Endodermal cell (in vitro differentiated cells): ENCODE results near the gene PRSS33. TPM values are rescaled to one million over a fixed set of nuclear protein-coding genes. Genes with fewer than 3 reads are reported as not detected.

Experiments used
- DNase-seq: peaks from one replicate; pipeline ENCODE4 v3.0.0-alpha.2; 2017
- H3K27ac ChIP-seq: 2 replicates; pipeline ENCODE4 v1.5.1; 2013; ENCODE audit warnings: mild to moderate bottlenecking, low read depth, low read length, moderate library complexity
- H3K27me3 ChIP-seq: 2 replicates; pipeline ENCODE4 v1.6.1; 2013; ENCODE audit warnings: mild to moderate bottlenecking, low read length, moderate library complexity; ENCODE audit not compliant: insufficient read depth, control insufficient read depth, poor library complexity, severe bottlenecking
- H3K36me3 ChIP-seq: 2 replicates; pipeline ENCODE4 v1.7.0; 2013; ENCODE audit warnings: mild to moderate bottlenecking, low read length, moderate library complexity; ENCODE audit not compliant: control insufficient read depth, insufficient read depth
- H3K4me1 ChIP-seq: one replicate; pipeline ENCODE4 v1.7.0; 2013; ENCODE audit warnings: low read length; ENCODE audit not compliant: control insufficient read depth, insufficient read depth
- H3K4me3 ChIP-seq: 2 replicates; pipeline ENCODE4 v1.5.1; 2013; ENCODE audit warnings: mild to moderate bottlenecking, low read length, moderate library complexity
- H3K9ac ChIP-seq: 2 replicates; pipeline ENCODE4 v1.6.1; 2013; ENCODE audit warnings: mild to moderate bottlenecking, low read length, moderate library complexity; ENCODE audit not compliant: poor library complexity, severe bottlenecking; ENCODE audit errors: extremely low read depth
- H3K9me3 ChIP-seq: 2 replicates; pipeline ENCODE4 v1.6.1; 2013; ENCODE audit warnings: mild to moderate bottlenecking, low read length, moderate library complexity; ENCODE audit not compliant: control insufficient read depth
- H3K27ac Mint-ChIP-seq: 2 replicates; pipeline ENCODE4 v1.8.0; 2020; ENCODE audit warnings: mixed read lengths
- H3K27me3 Mint-ChIP-seq: 2 replicates; pipeline ENCODE4 v1.8.0; 2021; ENCODE audit warnings: mild to moderate bottlenecking, mixed read lengths; ENCODE audit not compliant: insufficient read depth
- H3K36me3 Mint-ChIP-seq: 2 replicates; pipeline ENCODE4 v1.8.0; 2020; ENCODE audit warnings: low read depth, mixed read lengths
- H3K4me1 Mint-ChIP-seq: 2 replicates; pipeline ENCODE4 v1.8.0; 2020; ENCODE audit warnings: mixed read lengths
- H3K4me3 Mint-ChIP-seq: 2 replicates; pipeline ENCODE4 v1.8.0; 2020; ENCODE audit warnings: mild to moderate bottlenecking, moderate library complexity, mixed read lengths
- H3K9me3 Mint-ChIP-seq: 2 replicates; pipeline ENCODE4 v1.8.0; 2020; ENCODE audit warnings: mild to moderate bottlenecking, mixed read lengths
- WGBS, 2 experiments: methylation state at CpG; one replicate each; pipeline versions ENCODE4 v1.1.5 to v1.1.7; 2013; ENCODE audit warnings: missing lambda C conversion rate in 2 of 2, mixed read lengths in 1 of 2; ENCODE audit not compliant: insufficient coverage in 1 of 2, insufficient read length in 1 of 2; 5-methylcytosine and 5-hydroxymethylcytosine counted together
- total RNA-seq, 2 donors: library from RNA; stranded (reverse); fragmentation: NEBNext Ultra II Directional in 1 of 2; extraction: Animal tissue kit (Norgen Biotek cat#: 25700) in 1 of 2; gene quantifications; 2 replicates in 1 of 2; 3 replicates in 1 of 2; pipeline ENCODE4 v1.2.1, GENCODE V29; 2021
- TF ChIP-seq, protein P1 (sequence below): fragments of 200-600 bp; sonication (generic); conservative IDR thresholded peaks from 2 replicates; pipeline ENCODE4 v1.5.0; 2021; ENCODE audit warnings: antibody characterized with exemption, mild to moderate bottlenecking

The PRSS33 gene
- total RNA-seq, 2 donors from 2014 or later: 0.35 TPM; not detected in 1

DNA sequence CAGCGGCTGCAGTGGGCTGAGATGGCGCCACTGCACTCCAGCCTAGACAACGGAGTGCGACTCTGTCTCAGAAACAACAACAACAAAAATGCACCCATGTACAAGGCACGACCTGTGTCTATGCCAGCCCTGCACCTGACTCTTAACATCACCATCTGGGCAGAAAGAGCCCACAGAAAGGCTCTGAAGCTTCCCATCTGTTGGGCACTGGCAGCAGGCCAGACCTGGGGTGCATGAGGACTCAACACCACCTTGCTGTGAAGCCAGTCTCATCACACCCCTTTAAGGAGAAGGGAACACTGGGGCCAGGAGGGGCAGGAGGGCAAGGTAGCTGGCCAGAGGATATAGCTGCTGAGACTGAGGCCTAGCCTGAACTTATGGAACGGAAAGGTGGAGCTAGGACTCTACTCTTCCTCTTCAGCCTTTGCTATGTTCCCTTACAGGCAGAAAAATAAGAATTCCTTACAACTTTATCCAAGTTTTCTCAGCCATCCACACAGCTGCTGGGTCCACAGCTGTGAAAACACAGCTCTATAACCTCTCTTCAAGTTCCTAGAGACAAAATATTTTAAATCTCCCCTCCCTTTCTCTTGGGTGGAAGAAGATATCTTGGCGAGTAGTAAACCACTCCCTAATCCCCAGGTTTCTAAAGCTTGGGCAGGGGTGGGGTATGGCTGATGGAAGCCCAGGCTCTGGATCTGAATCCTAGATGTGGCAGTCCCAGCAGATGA, 13.0 kb downstream of the PRSS33 start:
- TF ChIP-seq, protein P1, sequence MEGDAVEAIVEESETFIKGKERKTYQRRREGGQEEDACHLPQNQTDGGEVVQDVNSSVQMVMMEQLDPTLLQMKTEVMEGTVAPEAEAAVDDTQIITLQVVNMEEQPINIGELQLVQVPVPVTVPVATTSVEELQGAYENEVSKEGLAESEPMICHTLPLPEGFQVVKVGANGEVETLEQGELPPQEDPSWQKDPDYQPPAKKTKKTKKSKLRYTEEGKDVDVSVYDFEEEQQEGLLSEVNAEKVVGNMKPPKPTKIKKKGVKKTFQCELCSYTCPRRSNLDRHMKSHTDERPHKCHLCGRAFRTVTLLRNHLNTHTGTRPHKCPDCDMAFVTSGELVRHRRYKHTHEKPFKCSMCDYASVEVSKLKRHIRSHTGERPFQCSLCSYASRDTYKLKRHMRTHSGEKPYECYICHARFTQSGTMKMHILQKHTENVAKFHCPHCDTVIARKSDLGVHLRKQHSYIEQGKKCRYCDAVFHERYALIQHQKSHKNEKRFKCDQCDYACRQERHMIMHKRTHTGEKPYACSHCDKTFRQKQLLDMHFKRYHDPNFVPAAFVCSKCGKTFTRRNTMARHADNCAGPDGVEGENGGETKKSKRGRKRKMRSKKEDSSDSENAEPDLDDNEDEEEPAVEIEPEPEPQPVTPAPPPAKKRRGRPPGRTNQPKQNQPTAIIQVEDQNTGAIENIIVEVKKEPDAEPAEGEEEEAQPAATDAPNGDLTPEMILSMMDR: no peak
- Mint-ChIP-seq H3K4me1 (peaks cover 10% of the 10 kb centered on the region), H3K9me3 (no peaks in the 10 kb centered on the region), H3K27me3 (no peaks in the 10 kb centered on the region), H3K4me3 (no peak overlapping the region), H3K27ac (no peak overlapping the region), H3K36me3 (peaks cover 54% of the 10 kb centered on the region)
- Histone ChIP-seq H3K36me3 (peaks cover 56% of the 10 kb centered on the region), H3K9ac (no peak overlapping the region), H3K4me3 (no peak overlapping the region), H3K27ac (no peak overlapping the region), H3K9me3 (no peaks in the 10 kb centered on the region), H3K4me1 (no peaks in the 10 kb centered on the region), H3K27me3 (no peaks in the 10 kb centered on the region)
- 80 to 95% methylated on average over 3 to 7 of the region's 7 CpGs for WGBS, 2 experiments
- DNase-seq: no peak

DNA sequence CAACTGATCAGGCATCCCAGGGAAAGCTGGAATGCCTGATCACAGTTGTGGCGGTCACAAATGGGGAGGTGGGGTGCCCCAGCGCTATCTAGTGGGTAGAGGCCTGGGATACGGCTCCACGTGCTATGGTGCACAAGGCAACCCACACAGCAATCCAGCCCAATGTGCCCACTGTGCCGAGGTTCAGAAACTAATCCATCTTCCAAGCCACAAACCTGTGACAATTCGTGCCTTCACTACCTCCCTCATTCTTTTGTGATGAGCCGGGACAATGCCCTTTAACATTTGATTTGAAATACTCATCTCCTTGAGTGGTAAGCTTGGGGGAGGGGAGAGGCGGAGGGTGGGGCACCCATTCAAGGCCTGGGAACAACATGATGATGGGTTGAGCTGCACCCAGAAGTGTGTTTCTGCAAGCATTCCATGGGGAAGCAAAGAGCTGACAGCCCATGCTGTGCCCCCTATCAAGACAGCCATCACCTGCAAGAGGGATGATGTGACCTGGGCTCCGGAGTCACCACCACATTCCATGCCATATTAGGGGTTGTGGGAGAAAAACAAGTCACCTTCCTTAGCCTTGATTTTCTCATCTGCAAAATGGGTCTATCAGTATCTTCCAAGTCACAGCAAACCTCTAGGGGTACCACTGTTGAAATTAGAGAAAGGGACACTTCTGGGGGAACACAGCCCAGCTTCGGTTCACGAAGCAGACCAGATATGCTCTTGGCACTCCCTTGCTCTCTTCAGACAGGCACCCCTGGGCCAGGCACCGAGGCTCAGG, 14.0 kb downstream of the PRSS33 start:
- peaks cover 60% of the 10 kb centered on the region for H3K36me3 Mint-ChIP-seq
- H3K27me3 Mint-ChIP-seq: no peaks in the 10 kb centered on the region
- Histone ChIP-seq H3K9ac (no peak overlapping the region), H3K27me3 (no peaks in the 10 kb centered on the region), H3K4me1 (no peaks in the 10 kb centered on the region), H3K9me3 (no peaks in the 10 kb centered on the region), H3K36me3 (peaks cover 65% of the 10 kb centered on the region), H3K27ac (peak overlapping the region; percentile 16), H3K4me3 (no peak overlapping the region)
- no peaks in the 10 kb centered on the region for H3K9me3 Mint-ChIP-seq
- no peak overlapping the region for H3K4me3 Mint-ChIP-seq
- peaks cover 6% of the 10 kb centered on the region for H3K4me1 Mint-ChIP-seq
- DNase-seq: no peak
- H3K27ac Mint-ChIP-seq: peak overlapping the region; percentile 79
- TF ChIP-seq, protein P1: no peak
- WGBS, 2 experiments: 84 to 91% methylated on average over 11 of the region's 12 CpGs

DNA sequence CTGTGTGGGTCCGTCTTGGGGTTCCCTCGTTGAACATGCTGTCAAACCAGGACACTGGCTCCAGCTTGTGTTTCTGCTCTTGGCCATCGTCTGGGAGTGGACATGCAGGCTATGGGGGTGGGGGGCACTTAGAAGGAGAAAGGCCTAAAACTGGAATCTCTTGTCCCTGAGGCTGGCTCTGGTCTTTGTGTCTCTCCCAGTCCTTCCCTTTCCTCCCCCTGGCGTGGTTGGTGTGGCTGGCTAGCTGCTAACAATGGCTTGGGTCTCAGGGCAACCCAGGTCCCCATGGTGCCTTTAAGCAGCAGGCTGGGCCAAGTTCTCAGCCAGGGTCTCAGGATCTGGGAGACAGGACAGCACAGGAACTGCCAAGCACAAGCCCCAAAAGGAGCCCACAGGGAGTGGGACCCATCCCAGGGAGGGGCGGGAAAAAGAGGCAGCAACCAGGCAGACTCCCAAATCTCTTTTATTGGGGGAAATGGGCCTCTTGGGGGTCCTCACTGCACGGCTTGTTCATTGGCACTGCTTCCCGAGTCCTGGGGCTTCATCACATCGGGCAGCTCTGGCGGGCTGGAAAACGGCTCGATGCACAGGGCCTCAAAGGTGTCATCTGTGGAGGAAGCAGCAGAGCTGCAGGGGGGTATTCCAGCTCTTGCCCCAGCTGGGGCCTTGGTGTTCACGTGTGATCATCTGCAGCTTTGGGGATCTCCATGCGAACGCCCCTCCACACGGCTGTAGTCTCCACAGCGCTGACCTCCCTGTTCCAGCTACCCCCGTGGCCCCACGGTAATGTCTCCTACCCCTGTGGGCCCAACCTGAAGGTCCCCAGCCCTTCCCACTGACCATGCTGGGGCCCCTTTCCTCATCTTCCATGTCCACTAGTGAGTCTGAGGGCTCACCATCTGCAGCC, 15.6 kb downstream of the PRSS33 start:
- peaks cover 81% of the 10 kb centered on the region for H3K36me3 ChIP-seq

More for the DNA sequence above, 15.6 kb downstream of the PRSS33 start:
- Histone ChIP-seq H3K4me1 (peaks cover 3% of the 10 kb centered on the region), H3K27ac (peak overlapping the region; percentile 0), H3K4me3 (no peak overlapping the region), H3K9me3 (no peaks in the 10 kb centered on the region), H3K27me3 (no peaks in the 10 kb centered on the region), H3K9ac (no peak overlapping the region)
- H3K4me3 Mint-ChIP-seq: no peak overlapping the region
- peak; percentile 64 for DNase-seq
- H3K4me1 Mint-ChIP-seq: peaks cover 2% of the 10 kb centered on the region
- H3K27ac Mint-ChIP-seq: peak overlapping the region; percentile 86
- peaks cover under 1% of the 10 kb centered on the region for H3K9me3 Mint-ChIP-seq
- TF ChIP-seq, protein P1: no peak
- peaks cover 76% of the 10 kb centered on the region for H3K36me3 Mint-ChIP-seq
- WGBS, 2 experiments: 97 to 98% methylated on average over 11 to 18 of the region's 18 CpGs
- H3K27me3 Mint-ChIP-seq: no peaks in the 10 kb centered on the region
